Ramos (cell line): ENCODE measurements around the gene IGF1R.

Experiments used
- in situ Hi-C: fragments of 300-500 bp; cut with MboI; formaldehyde crosslinking; loops from one replicate; pipeline ENCODE4 v1.14.3; 2022; ENCODE audit warnings: low sequenced_read_pairs; ENCODE audit not compliant: unreplicated experiment

Gene IGF1R

GRCh38 chr15:98894312-98894711 lies 246.0 kb downstream of the IGF1R start:
- in situ Hi-C loops, result no loop called here

GRCh38 chr15:98896002-98896721 lies 247.8 kb downstream of the IGF1R start:
- in situ Hi-C loops, result no loop called here

GRCh38 chr15:98896802-98897732 lies 248.7 kb downstream of the IGF1R start:
- in situ Hi-C loops, result no loop called here

- in situ Hi-C loops, result no loop called here
Observed at GRCh38 chr15:98898122-98898521, 249.8 kb downstream of the IGF1R start.

GRCh38 chr15:98899272-98900021 lies 251.1 kb downstream of the IGF1R start:
- in situ Hi-C loops, result no loop called here

- in situ Hi-C loops, result no loop called here
Observed at GRCh38 chr15:98900356-98900755, 252.0 kb downstream of the IGF1R start.

GRCh38 chr15:98901434-98902072 lies 253.2 kb downstream of the IGF1R start:
- in situ Hi-C loops, result no loop called here

GRCh38 chr15:98902931-98903330 lies 254.6 kb downstream of the IGF1R start:
- in situ Hi-C loops, result no loop called here

GRCh38 chr15:98903377-98904018 lies 255.2 kb downstream of the IGF1R start:
- in situ Hi-C loops, result no loop called here

GRCh38 chr15:98904544-98904943 lies 256.2 kb downstream of the IGF1R start:
- in situ Hi-C loops, result no loop called here

- in situ Hi-C loops, result no loop called here
Observed at GRCh38 chr15:98905963-98906711, 257.8 kb downstream of the IGF1R start.

- in situ Hi-C loops, result no loop called here
Observed at GRCh38 chr15:98906712-98907083, 258.4 kb downstream of the IGF1R start.

- in situ Hi-C loops, result no loop called here
Observed at GRCh38 chr15:98907927-98908471, 259.7 kb downstream of the IGF1R start.

- in situ Hi-C loops, result no loop called here
Observed at GRCh38 chr15:98909968-98910885, 261.9 kb downstream of the IGF1R start.

GRCh38 chr15:98914626-98915025 lies 266.3 kb downstream of the IGF1R start:
- in situ Hi-C loops, result no loop called here

GRCh38 chr15:98916826-98917225 lies 268.5 kb downstream of the IGF1R start:
- in situ Hi-C loops, result no loop called here

GRCh38 chr15:98917417-98917816 lies 269.1 kb downstream of the IGF1R start:
- in situ Hi-C loops, result no loop called here
